Stimulated activated CD8-positive, alpha-beta memory T cell treated with anti-CD3 and anti-CD28 coated beads, Interleukin-12 subunit alpha, Interleukin-12 subunit beta, amount 100 ng/mL, for 24 hours (primary cell): Measurements from ENCODE around the gene LRRN1.

Source experiments
- DNase-seq: peaks from one replicate; pipeline ENCODE4 v3.0.0-alpha.2; 2020; ENCODE audit errors: extremely low read depth

Gene LRRN1

GRCh38 chr3:3799173-3800079 is at the start of gene LRRN1:
TSS of gene LRRN1 (plus strand) at chr3:3799431. CDS start at chr3:3844642, 45,211 bp downstream.
- no peak for DNase-seq

- no peak for DNase-seq
Observed at GRCh38 chr3:3753416-3753815, 45.8 kb upstream of the LRRN1 start.

DNA sequence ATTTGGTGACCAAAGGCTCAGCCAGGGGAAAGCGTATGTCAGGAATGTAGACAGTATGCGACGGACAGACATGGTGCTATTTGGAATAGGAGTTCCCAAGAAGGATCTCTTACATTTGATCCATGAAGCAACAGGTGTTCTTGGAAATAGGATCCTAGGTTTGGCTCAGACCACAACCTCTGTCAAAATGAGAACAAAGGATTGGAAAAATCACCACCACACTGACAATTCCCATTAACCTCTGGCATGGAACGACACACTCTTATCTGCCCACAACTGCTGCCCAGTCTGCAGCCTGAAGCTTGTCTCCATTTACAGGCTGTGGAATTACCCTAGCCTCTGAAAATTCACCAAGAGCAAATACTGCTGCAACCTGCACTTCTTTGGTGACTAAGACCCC is 33.6 kb upstream of the LRRN1 start:
- DNase-seq: no peak

DNA sequence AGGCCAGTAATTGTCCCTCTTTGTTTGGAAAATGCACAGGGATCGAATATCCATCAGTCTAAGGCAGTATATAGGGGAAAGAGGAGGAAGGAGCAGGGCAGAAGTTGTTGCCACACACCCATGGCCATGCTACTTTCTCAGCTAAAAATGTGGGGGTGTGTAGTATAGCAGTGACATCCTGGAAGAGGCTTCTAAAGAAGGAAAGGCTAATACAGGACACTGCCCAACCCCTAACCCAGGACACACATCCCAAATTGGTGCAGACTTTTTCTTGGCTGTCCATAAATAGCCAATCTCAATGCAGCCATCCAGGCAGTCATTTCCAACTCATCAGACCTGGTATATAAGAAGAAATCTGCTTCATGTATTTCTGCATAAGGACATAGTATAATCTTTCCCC is 33.1 kb upstream of the LRRN1 start:
- DNase-seq: no peak

DNA sequence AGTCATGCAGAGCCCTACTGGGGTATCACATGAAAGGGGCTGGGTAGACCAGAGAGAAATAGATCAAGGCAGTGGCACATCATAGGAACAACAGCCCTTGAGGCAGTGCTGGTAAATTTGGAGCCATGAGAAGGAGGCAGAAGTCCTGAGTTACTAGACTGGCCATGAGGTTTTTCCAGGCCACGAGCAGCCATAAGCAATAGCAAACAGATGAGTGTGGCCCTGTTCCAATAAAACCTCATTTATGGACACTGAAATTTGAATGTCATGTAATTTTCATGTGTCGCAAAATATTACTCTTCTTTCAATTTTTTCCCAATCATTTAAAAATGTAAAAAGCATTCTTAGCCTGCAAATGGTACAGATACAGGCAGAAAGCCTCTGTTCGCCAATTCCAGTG is 28.1 kb upstream of the LRRN1 start:
- no peak for DNase-seq

DNA sequence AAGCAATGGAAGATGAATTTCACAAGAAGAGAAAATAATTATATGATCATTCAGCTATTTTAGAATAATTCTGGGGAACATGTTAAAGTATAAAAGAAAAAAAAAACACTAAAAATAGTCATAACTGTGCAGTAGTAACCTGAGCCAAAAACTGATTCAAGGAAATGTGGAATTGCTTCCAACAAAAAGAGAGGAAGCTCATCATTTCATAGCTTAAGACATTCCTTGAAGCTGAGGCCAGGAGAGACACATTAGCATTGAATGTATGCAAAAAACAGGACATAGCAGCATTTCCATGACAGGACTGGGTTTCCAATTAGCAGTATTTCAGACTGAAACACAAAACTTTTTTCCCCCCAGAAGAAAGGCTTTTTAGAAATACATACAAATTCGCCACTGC is 27.7 kb upstream of the LRRN1 start:
- DNase-seq: no peak

DNA sequence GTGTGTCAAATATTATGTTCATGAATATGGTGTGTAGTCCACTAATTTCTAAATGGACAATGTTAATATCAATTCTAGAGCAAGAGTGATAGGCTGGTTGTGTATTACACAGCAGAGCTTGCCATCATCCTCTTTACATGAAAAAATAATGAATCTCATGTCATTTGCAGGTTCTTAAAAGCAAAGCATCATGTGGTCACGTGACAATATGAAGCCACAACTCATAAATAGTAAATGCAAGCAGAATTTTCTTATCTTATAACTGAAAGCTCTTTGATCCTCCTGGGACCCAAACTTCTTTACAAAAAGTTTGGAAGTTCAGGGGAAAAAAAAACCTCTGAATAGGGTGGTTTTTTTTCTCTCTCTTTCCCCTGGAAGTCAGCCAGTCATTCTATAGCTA is 26.9 kb upstream of the LRRN1 start:
- no peak for DNase-seq

DNA sequence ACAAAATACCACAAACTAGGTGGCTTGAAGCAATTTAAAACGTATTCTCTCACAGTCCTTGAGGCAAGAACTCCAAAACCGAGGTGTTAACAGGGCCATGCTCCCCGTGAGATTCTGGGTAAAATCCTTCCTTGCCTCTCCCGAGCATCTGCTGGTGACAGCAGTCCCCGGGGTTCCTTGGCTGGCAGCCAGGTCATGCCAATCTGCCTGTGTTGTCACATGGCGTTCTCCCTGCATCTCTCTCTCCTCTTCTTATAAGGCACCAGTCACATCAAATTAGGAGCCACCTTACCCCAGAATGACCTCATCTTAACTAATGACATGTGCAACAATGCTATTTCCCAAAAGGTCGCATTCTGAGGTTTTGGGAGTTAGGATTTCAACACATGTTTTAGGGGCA is 26.3 kb upstream of the LRRN1 start:
- no peak for DNase-seq

- no peak for DNase-seq
Observed at GRCh38 chr3:3776607-3777006, 22.6 kb upstream of the LRRN1 start.

DNA sequence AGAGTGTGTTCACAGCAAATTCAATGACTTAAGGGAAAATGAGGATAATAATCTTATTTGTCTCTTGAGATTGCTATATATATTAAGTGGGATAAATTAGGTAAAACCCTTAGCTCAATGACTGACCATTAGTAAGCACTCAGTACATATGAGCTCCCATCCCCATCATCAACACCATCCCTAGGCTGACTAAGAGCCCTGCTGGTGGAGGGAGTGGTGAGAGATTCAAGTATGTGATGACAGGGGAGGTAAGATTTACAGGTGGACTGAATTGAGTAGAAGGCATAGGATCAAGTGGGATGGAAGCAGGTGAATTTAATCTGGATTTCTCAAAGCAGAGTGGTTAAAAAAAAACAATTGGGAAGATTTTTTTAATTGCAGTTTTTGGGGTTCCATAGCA is 21.0 kb upstream of the LRRN1 start:
- DNase-seq: no peak

GRCh38 chr3:3778641-3779270 is 20.5 kb upstream of the LRRN1 start:
- DNase-seq: no peak

DNA sequence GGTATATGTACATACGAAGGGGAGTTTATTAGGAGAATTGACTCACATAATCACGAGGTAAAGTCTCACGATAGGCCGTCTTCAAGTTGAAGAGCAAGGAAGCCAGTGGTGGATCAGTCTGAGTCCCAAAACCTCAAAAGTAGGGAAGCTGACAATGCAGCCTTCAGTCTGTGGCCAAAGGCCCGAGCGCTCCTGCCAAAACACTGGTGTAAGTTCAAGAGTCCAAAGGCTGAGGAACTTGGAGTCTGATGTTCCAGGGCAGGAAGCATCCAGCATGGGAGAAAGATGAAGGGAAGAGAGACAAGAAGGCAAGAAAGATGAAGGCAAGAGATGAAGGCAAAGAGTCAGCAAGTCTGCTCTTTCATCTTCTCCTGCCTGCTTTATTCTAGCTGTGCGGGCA is 16.8 kb upstream of the LRRN1 start:
- DNase-seq: no peak

DNA sequence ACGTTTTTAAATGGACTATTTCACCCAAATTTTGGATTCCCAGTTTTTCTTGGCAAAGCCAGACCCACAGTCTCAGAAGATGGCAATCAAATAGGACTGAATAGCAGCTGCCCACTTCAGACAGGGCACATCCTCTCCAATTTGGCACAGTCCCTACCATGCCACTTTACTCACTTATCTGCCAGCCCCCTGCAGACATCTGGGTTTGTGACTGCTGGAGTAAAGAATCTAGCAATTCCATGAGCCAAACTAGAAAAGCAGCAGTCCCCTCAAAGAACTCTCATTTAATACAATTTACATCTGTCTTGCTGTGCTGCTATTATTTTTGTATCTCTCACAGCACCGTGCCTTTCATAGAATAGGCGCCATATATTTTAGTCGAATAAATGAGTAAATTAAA is 16.0 kb upstream of the LRRN1 start:
- DNase-seq: no peak

DNA sequence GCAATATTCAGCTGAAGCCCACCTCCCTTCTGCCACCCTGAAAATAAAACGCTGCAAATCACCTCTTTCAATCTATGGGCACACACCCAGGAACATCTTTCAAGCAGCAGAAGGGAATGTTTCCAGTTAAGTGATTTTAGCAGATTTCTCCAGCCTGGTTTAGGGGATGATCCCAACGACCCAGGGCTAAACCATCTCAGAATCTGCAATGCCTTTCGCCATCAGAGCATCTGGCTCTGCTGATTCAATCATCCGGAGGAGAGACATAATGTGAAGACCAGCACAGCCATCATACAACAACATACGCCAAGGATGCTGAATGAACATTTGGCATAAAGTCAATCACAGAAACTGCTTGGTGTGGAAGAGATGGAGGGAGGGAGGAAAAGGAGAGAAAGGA is 15.5 kb upstream of the LRRN1 start:
- DNase-seq: no peak

DNA sequence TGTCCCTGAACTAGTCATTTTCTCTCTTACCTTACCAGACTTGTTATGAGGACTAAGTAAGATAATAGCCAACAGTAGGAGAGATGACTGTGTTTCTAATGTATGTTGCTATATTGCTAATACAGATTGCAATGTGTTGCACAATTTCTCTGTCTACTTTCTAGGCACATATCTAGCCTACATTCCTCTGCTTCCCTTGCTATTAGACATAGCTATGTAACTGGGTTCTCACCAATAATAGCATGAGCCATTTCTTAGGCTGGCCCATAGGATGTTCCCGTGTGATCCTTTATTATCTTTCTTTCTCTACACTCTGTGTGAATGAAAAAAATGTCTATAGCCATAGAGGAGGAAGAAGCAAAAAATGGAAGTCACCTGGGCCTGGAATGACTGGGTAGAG is 6.8 kb upstream of the LRRN1 start:
- DNase-seq: no peak

DNA sequence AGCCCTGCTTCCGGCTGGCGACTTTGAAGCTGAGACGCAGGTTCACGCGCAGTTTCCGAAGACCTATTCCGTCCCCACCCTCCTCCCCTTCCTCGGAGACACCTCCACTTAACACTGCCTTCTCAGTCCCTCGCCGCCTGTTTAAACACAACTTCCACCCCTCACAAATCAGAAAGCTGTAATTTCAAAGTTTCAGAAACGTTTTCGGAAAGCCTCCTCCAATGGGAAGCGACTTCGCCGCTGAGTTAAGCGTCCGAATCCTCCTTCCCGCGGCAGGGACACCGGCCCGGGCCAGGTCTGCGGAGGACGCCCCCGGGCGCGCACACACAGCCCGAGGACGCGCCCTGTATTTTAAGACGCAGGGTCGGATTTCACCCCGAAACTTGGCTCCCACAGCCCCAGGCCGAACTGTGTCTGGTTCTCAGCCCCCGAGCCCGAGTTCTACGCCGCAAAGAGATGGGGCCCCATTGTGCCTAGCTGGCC is 559 bp upstream of the LRRN1 start:
- no peak for DNase-seq

- DNase-seq: no peak
Observed at GRCh38 chr3:3800080-3800455, 837 bp downstream of the LRRN1 start.

DNA sequence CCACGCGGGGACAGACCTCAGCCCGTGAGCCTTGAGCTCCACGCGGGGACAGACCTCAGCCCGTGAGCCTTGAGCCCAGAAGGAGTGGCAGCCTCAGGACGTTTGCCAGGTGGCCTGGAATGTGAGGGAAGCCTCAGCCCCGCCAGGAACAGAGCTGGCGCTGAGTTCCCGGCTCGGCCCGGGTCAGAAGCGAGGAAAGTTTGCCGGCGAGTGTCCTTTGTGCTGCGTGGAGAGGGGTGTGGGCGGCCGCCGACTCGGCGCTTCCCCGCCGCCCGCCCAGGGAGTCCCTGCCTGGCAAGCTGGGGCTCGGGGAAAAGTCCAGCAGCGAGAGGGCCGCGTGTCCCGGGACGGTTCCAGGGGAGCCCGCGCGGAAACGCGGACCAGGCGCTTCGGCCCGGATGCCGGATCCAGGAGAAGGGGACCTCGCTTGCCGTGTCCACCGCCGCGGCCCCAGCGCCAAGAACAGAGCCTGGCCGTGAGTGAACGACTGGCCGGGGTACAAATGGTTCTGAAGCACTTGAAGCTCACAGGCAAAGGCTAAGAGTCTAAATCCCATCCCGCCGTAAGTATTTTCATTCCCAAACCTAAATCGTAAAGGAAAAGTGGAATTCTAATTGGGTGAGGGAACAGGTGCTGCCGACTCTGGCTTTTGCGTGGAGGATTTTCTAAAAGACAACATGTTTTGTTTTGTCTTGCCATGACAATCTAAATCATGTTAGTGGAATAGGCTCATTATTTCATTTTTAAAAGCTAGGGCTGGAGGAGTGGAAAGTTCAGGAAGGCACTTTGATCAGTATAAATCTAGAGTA is 1.7 kb downstream of the LRRN1 start:
- no peak for DNase-seq

DNA sequence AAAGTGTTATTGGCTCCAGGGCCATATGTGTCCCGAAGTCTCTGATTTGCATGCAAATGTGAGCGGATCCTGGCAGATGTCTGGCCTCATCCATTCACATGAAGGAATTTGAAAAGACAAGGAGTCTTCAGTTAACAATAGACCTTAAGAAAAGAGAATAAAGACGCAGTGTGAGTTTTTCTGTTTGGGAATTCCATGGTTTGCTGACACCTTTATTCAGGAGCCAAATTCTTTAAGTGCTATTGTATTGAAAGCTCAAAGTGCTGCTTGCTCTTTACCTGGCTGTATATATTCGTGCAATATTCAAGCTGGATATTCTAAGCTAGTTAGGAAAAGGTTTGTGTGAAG is 2.2 kb downstream of the LRRN1 start:
- DNase-seq: no peak

DNA sequence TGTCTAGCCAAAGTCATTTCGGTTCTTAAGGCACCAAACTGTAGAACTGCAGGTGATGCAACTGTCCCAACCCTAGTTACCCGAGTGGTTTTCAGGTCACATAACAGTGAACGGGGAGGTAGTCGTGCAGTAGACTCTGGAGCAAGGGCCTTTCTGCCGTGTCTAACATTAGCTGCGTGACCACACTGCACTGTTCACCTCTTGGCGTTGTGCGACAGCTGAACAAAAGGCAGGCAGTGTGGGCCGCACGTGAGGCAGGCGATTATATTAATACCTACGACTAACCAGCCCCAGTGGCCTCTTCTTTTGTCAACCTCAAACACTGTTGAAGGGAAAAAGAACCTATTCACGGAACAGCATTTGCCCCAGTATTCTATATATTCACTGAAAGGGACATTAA is 2.8 kb downstream of the LRRN1 start:
- no peak for DNase-seq

- DNase-seq: no peak
Observed at GRCh38 chr3:3804560-3804959, 5.3 kb downstream of the LRRN1 start.

- DNase-seq: no peak
Observed at GRCh38 chr3:3806092-3806491, 6.9 kb downstream of the LRRN1 start.

DNA sequence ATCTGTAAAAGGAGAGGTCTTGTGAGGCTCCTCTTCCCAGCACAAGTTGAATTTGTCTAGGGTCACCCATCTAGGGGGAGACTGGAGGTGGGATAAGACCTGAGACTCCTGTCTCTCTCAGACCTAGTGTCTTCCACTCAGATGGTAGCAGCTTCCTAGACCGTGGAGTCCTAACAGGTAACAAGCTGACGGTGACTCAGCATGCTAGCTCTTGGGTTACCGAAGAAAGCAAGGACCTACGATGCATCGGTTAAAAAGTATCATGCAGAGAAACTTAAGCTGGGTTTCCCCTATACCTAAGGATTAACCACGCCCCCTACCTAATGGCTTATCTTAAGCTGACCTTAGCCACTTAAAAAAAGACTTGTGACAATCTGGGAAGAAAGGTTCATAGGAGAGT is 7.6 kb downstream of the LRRN1 start:
- no peak for DNase-seq
